Thoracic aorta (tissue), 2 donors: Measurements from ENCODE around the gene POLR2L. TPM values are rescaled to one million over a fixed set of nuclear protein-coding genes. Genes with fewer than 3 reads are reported as not detected.

Source experiments
- ATAC-seq: fragments of 150-250 bp; one replicate; pipeline ENCODE4 v1.8.0; 2017; ENCODE audit warnings: low read depth; ENCODE audit not compliant: insufficient number of reproducible peaks, low FRiP score
- DNase-seq: peaks from one replicate; pipeline ENCODE4 v3.0.0-alpha.2; 2020; ENCODE audit warnings: low spot score
- H3K27ac ChIP-seq, 2 donors: fragments of 200-600 bp; sonication (generic); 1 replicate in 1 of 2; 2 replicates in 1 of 2; pipeline ENCODE4 v1.5.1; 2016; ENCODE audit warnings: mild to moderate bottlenecking in 2 of 2, moderate library complexity in 2 of 2
- H3K27me3 ChIP-seq: fragments of 200-600 bp; sonication (generic); replicated peaks from 2 replicates; pipeline ENCODE4 v1.6.0; 2016; ENCODE audit warnings: mild to moderate bottlenecking; ENCODE audit not compliant: insufficient read depth
- H3K36me3 ChIP-seq: fragments of 200-600 bp; sonication (generic); one replicate; pipeline ENCODE4 v1.5.1; 2016
- H3K4me1 ChIP-seq, 2 donors: fragments of 200-600 bp; sonication (generic); 1 replicate in 1 of 2; 2 replicates in 1 of 2; pipeline versions ENCODE4 v1.5.1 to v1.6.0; 2016; ENCODE audit warnings: low read depth in 2 of 2, mild to moderate bottlenecking in 1 of 2; ENCODE audit not compliant: control insufficient read depth in 1 of 2
- H3K4me3 ChIP-seq: fragments of 200-600 bp; sonication (generic); 2 replicates; pipeline ENCODE4 v1.5.1; 2016; ENCODE audit warnings: mild to moderate bottlenecking
- H3K9me3 ChIP-seq: fragments of 200-600 bp; sonication (generic); 2 replicates; pipeline ENCODE4 v1.5.1; 2016
- total RNA-seq, 2 donors: library from RNA; depleted of rRNA; stranded (reverse); fragments of >200 nt; gene quantifications; one replicate each; pipeline versions ENCODE4 v1.1.0 to v1.2.3, GENCODE V29; 2016
- TF ChIP-seq, protein P1 (sequence below): fragments of 200-600 bp; sonication (generic); IDR thresholded peaks from one replicate; pipeline ENCODE4 v1.5.1; 2019; ENCODE audit warnings: antibody characterized with exemption

Gene POLR2L
- total RNA-seq, 2 donors from 2014 or later = 20.8 to 63.0 TPM

DNA sequence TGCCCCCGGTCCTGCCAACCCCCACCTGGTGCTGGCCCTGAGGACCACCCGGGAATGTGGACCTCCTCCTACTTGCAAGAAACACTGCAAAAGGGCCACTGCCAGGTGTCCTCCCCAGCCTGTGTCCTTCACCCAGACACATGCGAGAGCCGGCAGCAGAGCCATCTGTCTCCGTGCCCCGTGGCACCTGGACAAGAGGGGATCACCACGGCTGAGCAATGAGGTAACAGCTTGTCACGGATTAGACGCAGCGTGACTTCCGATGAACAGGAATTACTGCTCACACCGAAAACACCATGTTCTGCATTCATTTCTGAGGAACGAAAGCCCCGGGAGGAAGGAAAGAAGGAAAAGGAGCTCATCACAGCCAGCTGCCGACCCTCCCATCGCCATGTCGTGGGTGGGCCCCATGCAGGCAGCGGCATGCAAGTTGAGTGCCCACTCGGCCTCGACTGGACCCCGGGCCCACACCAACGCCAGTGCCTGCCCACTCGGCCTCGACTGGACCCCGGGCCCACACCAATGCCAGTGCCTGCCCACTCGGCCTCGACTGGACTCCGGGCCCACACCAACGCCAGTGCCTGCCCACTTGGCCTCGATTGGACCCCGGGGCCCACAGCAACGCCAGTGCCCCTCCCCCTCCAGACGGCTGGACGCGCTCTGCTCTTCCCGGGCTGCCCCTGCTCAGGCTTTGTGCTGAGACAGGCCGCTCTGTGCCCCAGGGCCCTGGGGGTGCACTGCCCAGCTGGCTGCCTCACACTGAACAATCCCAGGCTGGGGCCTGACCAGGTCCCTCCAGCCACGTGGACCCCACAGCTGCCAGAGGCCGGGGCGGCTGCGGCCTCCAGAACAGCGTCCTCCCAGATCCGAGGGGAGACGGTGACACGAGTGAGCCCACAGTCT is 46.2 kb upstream of the POLR2L start:
- DNase-seq (no peak), ATAC-seq (no peak)
- Histone ChIP-seq H3K27ac (no peak overlapping the region), H3K4me3 (no peak overlapping the region), H3K27me3 (no peaks in the 10 kb centered on the region), H3K4me1 (no peaks in the 10 kb centered on the region), H3K36me3 (peaks cover 4% of the 10 kb centered on the region), H3K9me3 (no peaks in the 10 kb centered on the region)
- TF ChIP-seq, protein P1, sequence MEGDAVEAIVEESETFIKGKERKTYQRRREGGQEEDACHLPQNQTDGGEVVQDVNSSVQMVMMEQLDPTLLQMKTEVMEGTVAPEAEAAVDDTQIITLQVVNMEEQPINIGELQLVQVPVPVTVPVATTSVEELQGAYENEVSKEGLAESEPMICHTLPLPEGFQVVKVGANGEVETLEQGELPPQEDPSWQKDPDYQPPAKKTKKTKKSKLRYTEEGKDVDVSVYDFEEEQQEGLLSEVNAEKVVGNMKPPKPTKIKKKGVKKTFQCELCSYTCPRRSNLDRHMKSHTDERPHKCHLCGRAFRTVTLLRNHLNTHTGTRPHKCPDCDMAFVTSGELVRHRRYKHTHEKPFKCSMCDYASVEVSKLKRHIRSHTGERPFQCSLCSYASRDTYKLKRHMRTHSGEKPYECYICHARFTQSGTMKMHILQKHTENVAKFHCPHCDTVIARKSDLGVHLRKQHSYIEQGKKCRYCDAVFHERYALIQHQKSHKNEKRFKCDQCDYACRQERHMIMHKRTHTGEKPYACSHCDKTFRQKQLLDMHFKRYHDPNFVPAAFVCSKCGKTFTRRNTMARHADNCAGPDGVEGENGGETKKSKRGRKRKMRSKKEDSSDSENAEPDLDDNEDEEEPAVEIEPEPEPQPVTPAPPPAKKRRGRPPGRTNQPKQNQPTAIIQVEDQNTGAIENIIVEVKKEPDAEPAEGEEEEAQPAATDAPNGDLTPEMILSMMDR = no peak

DNA sequence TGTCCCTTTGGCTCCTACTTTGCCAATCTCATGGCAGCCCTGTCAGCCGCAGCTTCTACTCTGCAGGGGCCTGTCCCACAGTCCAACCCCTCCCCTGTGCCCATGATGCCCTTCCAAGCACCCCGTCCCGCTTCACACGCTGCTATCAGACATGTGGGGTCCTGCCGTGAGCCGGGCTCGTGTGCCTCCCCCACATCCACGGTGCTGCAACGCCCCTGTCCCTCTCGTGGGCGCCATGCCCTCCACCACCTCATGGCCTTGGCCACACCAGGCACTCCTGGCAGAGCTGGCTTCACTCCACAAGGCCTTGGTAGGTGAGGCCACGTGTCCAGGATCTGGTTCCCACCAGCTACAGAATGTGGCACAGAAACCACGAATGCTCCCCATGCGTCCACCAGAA is 45.3 kb upstream of the POLR2L start:
- Histone ChIP-seq H3K4me1 (no peaks in the 10 kb centered on the region), H3K27me3 (no peaks in the 10 kb centered on the region), H3K27ac (no peak overlapping the region), H3K4me3 (no peak overlapping the region), H3K9me3 (no peaks in the 10 kb centered on the region), H3K36me3 (peaks cover 4% of the 10 kb centered on the region)
- DNase-seq (no peak), ATAC-seq (no peak)
- TF ChIP-seq, protein P1 = no peak

DNA sequence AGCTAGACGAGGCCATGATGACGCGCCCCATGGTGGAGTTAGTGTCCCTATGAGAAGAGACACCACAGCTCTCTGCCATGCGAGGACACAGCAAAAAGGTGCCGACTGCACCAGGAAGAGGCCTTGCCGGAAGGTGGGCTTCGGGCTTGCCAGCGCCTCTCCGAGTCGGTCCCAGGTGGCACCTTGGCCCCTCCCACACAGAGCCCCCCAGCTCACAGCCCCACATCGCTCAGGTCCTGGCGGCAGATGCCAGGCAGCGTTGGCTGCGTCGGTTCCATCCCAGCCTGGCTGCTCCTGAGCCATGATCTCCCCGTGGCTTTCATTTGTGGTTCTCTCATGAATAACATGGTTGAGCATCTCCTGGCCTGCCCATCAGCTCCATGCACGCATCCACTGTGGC is 44.2 kb upstream of the POLR2L start:
- H3K27ac ChIP-seq = no peak overlapping the region
- H3K27me3 ChIP-seq = no peaks in the 10 kb centered on the region
- H3K4me3 ChIP-seq = no peak overlapping the region
- ATAC-seq = no peak
- DNase-seq = no peak
- H3K36me3 ChIP-seq = peaks cover 4% of the 10 kb centered on the region
- no peaks in the 10 kb centered on the region for H3K9me3 ChIP-seq
- H3K4me1 ChIP-seq = no peaks in the 10 kb centered on the region
- TF ChIP-seq, protein P1 = no peak

DNA sequence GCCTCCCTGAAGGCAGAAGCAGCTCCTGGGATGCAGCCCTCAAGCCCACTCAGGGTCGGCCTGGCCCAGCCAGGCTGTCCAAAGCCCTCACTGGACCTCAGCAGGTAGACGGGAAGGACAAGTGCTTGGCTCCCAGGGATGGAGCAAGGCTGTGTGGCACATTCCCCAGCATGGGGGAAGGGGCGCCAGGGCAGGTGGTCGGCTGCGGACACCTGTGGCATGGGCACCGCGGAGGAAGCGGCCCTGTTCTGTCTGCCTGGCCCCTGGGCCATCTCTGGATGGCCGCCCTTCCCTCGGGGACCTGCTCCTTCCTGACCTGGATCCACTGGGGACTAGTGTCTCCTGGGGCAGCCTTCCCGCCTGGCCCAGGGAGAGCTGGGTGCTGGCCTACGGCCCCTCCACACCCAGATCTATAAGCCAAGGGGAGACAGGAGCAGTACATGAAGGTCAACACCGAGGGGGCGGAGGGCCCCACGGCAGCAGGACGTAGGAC is 42.3 kb upstream of the POLR2L start:
- Histone ChIP-seq H3K9me3 (no peaks in the 10 kb centered on the region), H3K4me3 (no peak overlapping the region), H3K36me3 (peaks cover 4% of the 10 kb centered on the region), H3K27me3 (no peaks in the 10 kb centered on the region), H3K4me1 (no peaks in the 10 kb centered on the region), H3K27ac (no peak overlapping the region)
- DNase-seq (no peak), ATAC-seq (no peak)
- TF ChIP-seq, protein P1 = no peak

DNA sequence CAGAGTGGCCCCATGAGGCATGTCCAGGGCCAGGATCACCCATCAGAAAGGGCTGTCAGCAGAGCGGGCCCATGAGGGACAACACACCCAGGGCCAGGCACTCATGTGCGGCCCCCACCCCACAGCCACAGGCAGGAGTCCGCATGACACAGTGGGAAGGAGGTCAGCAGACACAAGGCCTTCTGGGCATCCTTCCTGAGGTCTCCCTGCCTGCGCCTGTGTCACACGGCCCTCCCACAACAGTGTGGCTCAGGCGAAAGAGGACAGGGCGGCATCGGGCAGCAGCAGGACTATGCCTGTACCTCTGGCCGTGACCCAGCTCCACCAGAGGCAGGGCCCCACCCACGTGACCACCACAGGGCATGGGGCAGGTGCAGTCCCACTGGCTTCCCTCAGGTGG is 41.2 kb upstream of the POLR2L start:
- Histone ChIP-seq H3K4me3 (no peak overlapping the region), H3K27me3 (no peaks in the 10 kb centered on the region), H3K27ac (no peak overlapping the region), H3K9me3 (no peaks in the 10 kb centered on the region), H3K4me1 (no peaks in the 10 kb centered on the region), H3K36me3 (peaks cover 4% of the 10 kb centered on the region)
- ATAC-seq (no peak), DNase-seq (no peak)
- TF ChIP-seq, protein P1 = no peak
